ENCODE data around the gene DTX3. TPM values are rescaled to one million over a fixed set of nuclear protein-coding genes. Genes with fewer than 3 reads are reported as not detected.

DTX3 gene
- total and polyA plus RNA-seq, 12 donors = 20.4 to 136 (median 47.6) TPM

GRCh38 chr12:57619434-57620244 is 15.0 kb downstream of the DTX3 start:
- TF ChIP-seq CTCF (IDR thresholded peaks at IDR 0.05) (no peak), POLR2A (IDR thresholded peaks at IDR 0.05) (no peak)
- DNase-seq = no peak
- intact Hi-C loops (cut with DNase I) = loop anchor here in 1 of 2 donors (2.0 kb wide), 1 partner anchor 37 kb away; no protein-coding TSS in a partner anchor
- no peak overlapping the region for H3K4me3 ChIP-seq
- H3K27ac ChIP-seq = no peak overlapping the region
- WGBS, 4 donors = 23 to 53% (median 31%) methylated on average over 30 to 46 of the region's 46 CpGs
- H3K36me3 ChIP-seq (replicated peaks in 1 of 2) = no peaks in the 10 kb centered on the region
- H3K9me3 ChIP-seq (replicated peaks in 1 of 3) = no peaks in the 10 kb centered on the region
- H3K4me1 ChIP-seq (replicated peaks in 1 of 2) = peaks cover 6 to 15% of the 10 kb centered on the region in 2 donors
- peaks cover 30% of the 10 kb centered on the region for H3K27me3 ChIP-seq

- 23 to 60% (median 32%) methylated on average over 11 to 13 of the region's 13 CpGs for WGBS, 4 donors
These were observed 15.8 kb downstream of the DTX3 start for GRCh38 chr12:57620245-57620935.

GRCh38 chr12:57620936-57621496 is 16.4 kb downstream of the DTX3 start:
- peak in 1 of 7 donors; percentile 44 for DNase-seq
- 9 to 30% (median 14%) methylated on average over 26 to 42 of the region's 42 CpGs for WGBS, 4 donors
- no peak for TF ChIP-seq CTCF (IDR thresholded peaks at IDR 0.05)
- no peak for TF ChIP-seq POLR2A (IDR thresholded peaks at IDR 0.05)
- Histone ChIP-seq H3K4me3 (peak overlapping the region in 1 of 4 donors; percentile 44), H3K4me1 (replicated peaks in 1 of 2) (peaks cover 6 to 15% of the 10 kb centered on the region in 2 donors), H3K27me3 (peaks cover 38% of the 10 kb centered on the region), H3K9me3 (replicated peaks in 1 of 3) (no peaks in the 10 kb centered on the region), H3K27ac (no peak overlapping the region), H3K36me3 (replicated peaks in 1 of 2) (no peaks in the 10 kb centered on the region)
- intact Hi-C loops (cut with DNase I) = loop anchor here in 1 of 2 donors (2.0 kb wide), 1 partner anchor 38 kb away; no protein-coding TSS in a partner anchor

More at GRCh38 chr12:57620245-57620935, 15.8 kb downstream of the DTX3 start:
- DNase-seq = no peak
- Histone ChIP-seq H3K4me1 (replicated peaks in 1 of 2) (peaks cover 6 to 15% of the 10 kb centered on the region in 2 donors), H3K9me3 (replicated peaks in 1 of 3) (no peaks in the 10 kb centered on the region), H3K27ac (no peak overlapping the region), H3K36me3 (replicated peaks in 1 of 2) (no peaks in the 10 kb centered on the region), H3K27me3 (peaks cover 32% of the 10 kb centered on the region), H3K4me3 (no peak overlapping the region)
- TF ChIP-seq CTCF (IDR thresholded peaks at IDR 0.05) (no peak), POLR2A (IDR thresholded peaks at IDR 0.05) (no peak)
- intact Hi-C loops (cut with DNase I) = loop anchor here in 1 of 2 donors (2.0 kb wide), 1 partner anchor 38 kb away; no protein-coding TSS in a partner anchor

Data from adrenal gland (tissue), 12 donors.